Mesothelial cell of epicardium (in vitro differentiated cells): ENCODE data around the gene CYB5RL. TPM values are rescaled to one million over a fixed set of nuclear protein-coding genes. Genes with fewer than 3 reads are reported as not detected.

ENCODE experiments used
- DNase-seq, 2 experiments: peaks; one replicate each; pipeline ENCODE4 v3.0.0; 2021; ENCODE audit warnings: low spot score in 2 of 2; ENCODE audit not compliant: unreplicated experiment in 2 of 2
- H3K27ac Mint-ChIP-seq: 2 replicates; pipeline ENCODE4 v1.8.0; 2021; ENCODE audit warnings: mixed read lengths
- H3K27me3 Mint-ChIP-seq: 2 replicates; pipeline ENCODE4 v1.8.0; 2021; ENCODE audit warnings: low read depth, mixed read lengths
- H3K36me3 Mint-ChIP-seq: 2 replicates; pipeline ENCODE4 v1.8.0; 2021; ENCODE audit warnings: mixed read lengths
- H3K4me1 Mint-ChIP-seq: 2 replicates; pipeline ENCODE4 v1.8.0; 2021; ENCODE audit warnings: mixed read lengths
- H3K4me3 Mint-ChIP-seq: 2 replicates; pipeline ENCODE4 v1.8.0; 2021; ENCODE audit warnings: mild to moderate bottlenecking, moderate library complexity, mixed read lengths
- H3K9me3 Mint-ChIP-seq: 2 replicates; pipeline ENCODE4 v1.8.0; 2021; ENCODE audit warnings: mixed read lengths
- total RNA-seq: library from RNA; stranded (reverse); gene quantifications from 3 replicates; pipeline ENCODE4 v1.2.1, GENCODE V29; 2021
- TF ChIP-seq, protein P1 (sequence below): fragments of 200-600 bp; sonication (generic); IDR thresholded peaks from one replicate; pipeline ENCODE4 v1.5.0; 2021; ENCODE audit warnings: antibody characterized with exemption; ENCODE audit not compliant: unreplicated experiment

CYB5RL gene
- total RNA-seq, 1 donor from 2014 or later = 8.5 TPM

DNA sequence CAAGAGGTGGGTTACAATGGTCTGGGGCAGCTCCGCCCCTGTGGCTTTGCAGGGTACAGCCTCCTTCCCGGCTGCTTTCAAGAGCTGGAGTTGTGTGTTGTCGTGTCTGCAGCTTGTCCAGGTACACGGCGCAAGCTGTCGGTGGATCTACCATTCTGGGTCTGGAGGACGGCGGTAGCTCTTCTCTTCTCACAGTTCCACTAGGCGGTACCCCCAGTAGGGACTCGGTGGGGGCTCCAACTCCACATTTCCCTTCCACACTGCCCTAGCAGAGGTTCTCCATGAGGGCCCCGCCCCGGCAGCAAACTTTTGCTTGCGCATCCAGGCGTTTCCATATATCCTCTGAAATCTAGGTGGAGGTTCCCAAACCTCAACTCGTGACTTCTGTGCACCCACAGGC lies 34.7 kb downstream of the CYB5RL start:
- no peaks in the 10 kb centered on the region for H3K27me3 Mint-ChIP-seq
- no peaks in the 10 kb centered on the region for H3K36me3 Mint-ChIP-seq
- no peaks in the 10 kb centered on the region for H3K4me1 Mint-ChIP-seq
- TF ChIP-seq, protein P1, sequence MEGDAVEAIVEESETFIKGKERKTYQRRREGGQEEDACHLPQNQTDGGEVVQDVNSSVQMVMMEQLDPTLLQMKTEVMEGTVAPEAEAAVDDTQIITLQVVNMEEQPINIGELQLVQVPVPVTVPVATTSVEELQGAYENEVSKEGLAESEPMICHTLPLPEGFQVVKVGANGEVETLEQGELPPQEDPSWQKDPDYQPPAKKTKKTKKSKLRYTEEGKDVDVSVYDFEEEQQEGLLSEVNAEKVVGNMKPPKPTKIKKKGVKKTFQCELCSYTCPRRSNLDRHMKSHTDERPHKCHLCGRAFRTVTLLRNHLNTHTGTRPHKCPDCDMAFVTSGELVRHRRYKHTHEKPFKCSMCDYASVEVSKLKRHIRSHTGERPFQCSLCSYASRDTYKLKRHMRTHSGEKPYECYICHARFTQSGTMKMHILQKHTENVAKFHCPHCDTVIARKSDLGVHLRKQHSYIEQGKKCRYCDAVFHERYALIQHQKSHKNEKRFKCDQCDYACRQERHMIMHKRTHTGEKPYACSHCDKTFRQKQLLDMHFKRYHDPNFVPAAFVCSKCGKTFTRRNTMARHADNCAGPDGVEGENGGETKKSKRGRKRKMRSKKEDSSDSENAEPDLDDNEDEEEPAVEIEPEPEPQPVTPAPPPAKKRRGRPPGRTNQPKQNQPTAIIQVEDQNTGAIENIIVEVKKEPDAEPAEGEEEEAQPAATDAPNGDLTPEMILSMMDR = no peak
- no peak for DNase-seq
- no peak overlapping the region for H3K27ac Mint-ChIP-seq
- H3K9me3 Mint-ChIP-seq = no peaks in the 10 kb centered on the region
- no peak overlapping the region for H3K4me3 Mint-ChIP-seq

DNA sequence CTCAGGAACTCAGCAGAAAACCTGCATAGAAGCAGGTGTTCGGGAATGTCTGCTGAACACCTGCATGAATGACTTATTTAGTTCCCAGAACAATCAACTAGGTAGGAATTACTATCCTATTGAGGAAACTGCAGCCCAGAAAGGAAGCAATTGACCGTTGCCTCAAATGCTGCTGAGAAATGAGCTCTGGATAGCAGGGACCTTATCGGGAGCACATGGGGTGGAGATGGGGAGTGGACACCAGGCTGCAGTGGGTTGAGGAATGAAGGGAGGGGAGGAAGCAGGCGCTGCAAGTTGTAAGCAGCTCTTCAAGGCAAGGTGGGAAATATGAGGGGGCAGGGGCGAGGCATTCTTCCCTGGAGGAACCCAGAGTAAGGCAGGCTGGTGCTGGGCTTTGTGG lies 36.3 kb downstream of the CYB5RL start:
- Mint-ChIP-seq H3K9me3 (no peaks in the 10 kb centered on the region), H3K27ac (no peak overlapping the region), H3K27me3 (no peaks in the 10 kb centered on the region), H3K36me3 (no peaks in the 10 kb centered on the region), H3K4me3 (no peak overlapping the region), H3K4me1 (no peaks in the 10 kb centered on the region)
- DNase-seq = no peak
- TF ChIP-seq, protein P1 = no peak

DNA sequence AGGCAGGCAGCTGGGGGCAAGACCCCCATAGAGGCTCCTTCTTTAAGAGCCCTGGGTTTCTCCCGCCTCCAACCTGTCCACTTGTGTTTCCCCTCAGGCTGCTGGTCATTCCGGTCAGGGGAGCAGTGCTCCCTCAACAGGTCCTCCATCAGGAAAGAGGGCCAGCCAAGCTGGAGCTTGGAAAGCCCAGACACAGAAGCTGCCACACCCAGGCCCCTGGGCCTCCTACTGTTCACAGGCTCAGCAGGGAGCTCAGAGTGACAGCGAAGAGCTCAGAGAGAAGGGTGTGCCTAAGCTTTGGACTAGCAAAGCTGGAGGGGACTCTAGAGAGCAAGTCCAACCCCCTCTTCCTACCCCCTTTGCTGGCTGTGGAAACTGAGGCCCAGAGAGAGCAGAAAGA lies 36.8 kb downstream of the CYB5RL start:
- Mint-ChIP-seq H3K9me3 (no peaks in the 10 kb centered on the region), H3K4me3 (no peak overlapping the region), H3K27me3 (no peaks in the 10 kb centered on the region), H3K27ac (no peak overlapping the region), H3K36me3 (no peaks in the 10 kb centered on the region), H3K4me1 (no peaks in the 10 kb centered on the region)
- no peak for DNase-seq
- TF ChIP-seq, protein P1 = no peak

DNA sequence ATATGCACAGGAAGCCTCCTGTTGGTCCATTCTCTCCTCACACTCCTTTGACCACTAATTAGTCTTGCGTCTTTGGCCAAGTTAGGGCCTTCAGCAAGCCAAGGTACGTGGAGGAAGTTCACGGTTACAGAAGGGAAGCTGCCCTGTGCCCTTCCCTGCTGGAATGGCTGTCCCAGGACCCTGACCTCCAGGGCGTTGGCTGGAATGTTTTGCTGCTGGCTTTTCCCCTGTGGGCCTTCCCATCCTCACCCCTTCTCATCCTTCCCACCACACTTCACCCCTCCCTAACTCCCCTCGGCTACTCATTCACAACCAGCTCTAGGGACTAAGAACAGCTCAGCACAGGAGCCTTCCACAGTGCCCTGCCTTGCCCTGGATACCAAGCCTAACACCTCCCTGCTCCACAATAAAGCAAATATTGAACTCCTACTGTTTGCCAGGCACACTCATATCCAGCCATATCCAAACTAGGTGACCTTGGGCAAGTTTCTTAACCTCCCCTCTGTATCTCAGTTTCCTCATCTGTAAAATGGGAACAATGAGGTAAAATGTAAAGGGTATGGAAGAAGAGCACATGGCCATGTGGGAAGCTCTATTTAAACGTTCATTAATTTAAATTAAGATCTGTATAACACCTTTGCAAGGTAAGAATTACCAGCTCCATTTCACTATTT lies 38.2 kb downstream of the CYB5RL start:
- DNase-seq = no peak
- Mint-ChIP-seq H3K4me3 (no peak overlapping the region), H3K9me3 (no peaks in the 10 kb centered on the region), H3K4me1 (no peaks in the 10 kb centered on the region), H3K27me3 (no peaks in the 10 kb centered on the region), H3K27ac (no peak overlapping the region), H3K36me3 (no peaks in the 10 kb centered on the region)
- TF ChIP-seq, protein P1 = no peak

DNA sequence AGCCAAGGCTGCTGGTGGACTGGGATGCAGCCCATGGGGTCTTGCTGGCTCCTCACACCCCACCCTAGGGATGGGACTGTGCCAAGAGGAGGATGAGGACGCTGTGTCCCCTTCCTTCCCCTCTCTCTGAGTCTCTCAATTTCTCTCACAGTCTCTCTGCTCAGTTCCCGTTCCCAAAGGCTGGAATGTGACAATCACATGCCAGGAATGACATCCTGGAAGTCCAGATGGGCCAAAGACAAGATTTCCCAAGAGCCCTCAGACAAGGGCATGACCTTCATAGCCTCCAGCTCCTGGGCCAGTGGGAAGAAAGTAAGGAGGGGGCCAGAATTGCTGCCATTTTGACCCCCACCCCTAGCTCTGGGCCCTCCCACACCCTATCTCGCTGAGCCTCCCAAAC lies 39.5 kb downstream of the CYB5RL start:
- no peaks in the 10 kb centered on the region for H3K9me3 Mint-ChIP-seq
- no peak overlapping the region for H3K27ac Mint-ChIP-seq
- no peak overlapping the region for H3K4me3 Mint-ChIP-seq
- DNase-seq = no peak
- no peaks in the 10 kb centered on the region for H3K27me3 Mint-ChIP-seq
- H3K36me3 Mint-ChIP-seq = no peaks in the 10 kb centered on the region
- H3K4me1 Mint-ChIP-seq = no peaks in the 10 kb centered on the region
- TF ChIP-seq, protein P1 = no peak

DNA sequence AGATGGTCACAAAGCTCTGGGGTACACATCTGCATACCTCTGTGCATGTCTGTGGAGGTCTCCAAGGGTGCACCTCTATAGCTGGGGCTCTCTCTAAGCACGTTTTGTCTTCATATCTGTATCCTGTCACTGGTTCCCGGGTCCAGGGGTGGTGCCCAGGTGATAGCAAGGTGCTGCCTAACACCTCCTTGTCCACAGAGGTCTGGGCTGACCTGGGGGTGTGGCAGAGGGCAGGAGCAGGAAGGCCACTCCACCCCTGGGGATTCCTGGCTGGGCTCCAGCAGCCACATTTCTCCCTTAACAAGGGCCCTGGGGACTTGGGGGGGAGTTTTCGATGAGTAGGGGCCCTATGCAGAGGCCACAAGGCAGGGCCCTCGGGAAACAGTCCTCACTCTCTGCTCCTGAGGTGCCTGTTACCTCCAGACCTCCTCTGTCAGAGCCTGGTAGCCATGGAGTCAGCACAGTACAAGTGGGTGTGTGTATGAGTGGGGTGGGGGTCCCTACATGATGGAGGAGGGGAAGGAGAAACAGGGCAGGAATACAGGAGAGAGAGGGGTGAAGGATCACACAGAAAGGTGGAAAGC lies 40.0 kb downstream of the CYB5RL start:
- H3K9me3 Mint-ChIP-seq = no peaks in the 10 kb centered on the region
- no peaks in the 10 kb centered on the region for H3K36me3 Mint-ChIP-seq
- H3K27me3 Mint-ChIP-seq = no peaks in the 10 kb centered on the region
- H3K27ac Mint-ChIP-seq = no peak overlapping the region
- H3K4me3 Mint-ChIP-seq = no peak overlapping the region
- H3K4me1 Mint-ChIP-seq = no peaks in the 10 kb centered on the region
- no peak for DNase-seq
- TF ChIP-seq, protein P1 = no peak
